OCI-LY3 (cell line): ENCODE results near the gene ZNF506.
A peak's percentile ranks its signal among the peaks of the same experiment; 100 is the strongest.
"Not testable (repeated sequence)": the region's sequence is repeated elsewhere in the genome, so short reads cannot be mapped to it uniquely, and the experiment has no call there.

ENCODE experiments used
- H2AFZ ChIP-seq: fragments of 200-600, 300-600 bp; shearing (Covaris generic); 2 replicates; pipeline ENCODE4 v1.6.0; 2014; ENCODE audit warnings: antibody characterized with exemption, low read depth, low read length
- H3K27ac ChIP-seq: fragments of 200-600, 300-600 bp; sonication (generic); 2 replicates; pipeline ENCODE4 v1.5.1; 2014; ENCODE audit warnings: mild to moderate bottlenecking, low read length, moderate library complexity, mixed read lengths
- H3K27me3 ChIP-seq: fragments of 200-600, 300-600 bp; sonication (generic); 2 replicates; pipeline ENCODE4 v1.6.1; 2014; ENCODE audit warnings: low read depth, low read length, mixed read lengths
- H3K36me3 ChIP-seq: fragments of 200-600, 300-600 bp; sonication (generic); replicated peaks from 2 replicates; pipeline ENCODE3; 2014; ENCODE audit warnings: low read depth, low read length, mixed read lengths
- H3K4me1 ChIP-seq: fragments of 300-600, 200-600 bp; sonication (generic); 2 replicates; pipeline ENCODE4 v1.6.1; 2014; ENCODE audit warnings: low read length, mixed read lengths
- H3K4me2 ChIP-seq: fragments of 200-600, 300-600 bp; sonication (generic); 2 replicates; pipeline ENCODE4 v1.6.1; 2014; ENCODE audit warnings: low read length, mixed read lengths
- H3K4me3 ChIP-seq: fragments of 300-600, 200-600 bp; sonication (generic); 2 replicates; pipeline ENCODE4 v1.5.1; 2014; ENCODE audit warnings: antibody characterized with exemption, mild to moderate bottlenecking, low read length, moderate library complexity
- H3K79me2 ChIP-seq: fragments of 300-600, 200-600 bp; shearing (Covaris generic); 2 replicates; pipeline ENCODE4 v1.6.1; 2014; ENCODE audit warnings: mild to moderate bottlenecking, low read length, mixed read lengths
- H3K9ac ChIP-seq: fragments of 300-600, 200-600 bp; shearing (Covaris generic); 2 replicates; pipeline ENCODE4 v1.6.0; 2014; ENCODE audit warnings: mild to moderate bottlenecking, low read length, moderate library complexity
- H3K9me3 ChIP-seq: fragments of 200-600, 300-600 bp; shearing (Covaris generic); 2 replicates; pipeline ENCODE4 v1.6.1; 2014; ENCODE audit warnings: low read length, mixed read lengths; ENCODE audit not compliant: insufficient read depth
- H4K20me1 ChIP-seq: fragments of 200-600, 300-600 bp; sonication (generic); 2 replicates; pipeline ENCODE4 v1.6.1; 2016; ENCODE audit warnings: low read length, mixed read lengths; ENCODE audit not compliant: insufficient read depth
- CTCF ChIP-seq: fragments of 200-600, 300-600 bp; sonication (generic); IDR thresholded peaks from 2 replicates; pipeline ENCODE4 v1.5.1; 2014; ENCODE audit warnings: antibody characterized with exemption, low read length, low read depth
- EZH2phosphoT487 ChIP-seq: fragments of 200-600 bp; shearing (Covaris generic); IDR thresholded peaks from 2 replicates; pipeline ENCODE4 v1.6.1; 2018; ENCODE audit warnings: antibody characterized with exemption, mixed run types, low read depth

ZNF506 gene

GRCh38 chr19:19820774-19821320 lies 703 bp downstream of the ZNF506 start:
- Histone ChIP-seq H3K79me2 (no peaks in the 10 kb centered on the region), H3K9me3 (peaks cover 44% of the 10 kb centered on the region), H3K36me3 (peaks cover 44% of the 10 kb centered on the region), H3K4me3 (no peak overlapping the region), H2AFZ (no peak overlapping the region), H4K20me1 (no peaks in the 10 kb centered on the region), H3K27ac (no peak overlapping the region), H3K27me3 (no peaks in the 10 kb centered on the region), H3K4me2 (no peak overlapping the region), H3K4me1 (peaks cover 41% of the 10 kb centered on the region), H3K9ac (no peak overlapping the region)
- TF ChIP-seq EZH2phosphoT487 (no peak), CTCF (no peak)

DNA sequence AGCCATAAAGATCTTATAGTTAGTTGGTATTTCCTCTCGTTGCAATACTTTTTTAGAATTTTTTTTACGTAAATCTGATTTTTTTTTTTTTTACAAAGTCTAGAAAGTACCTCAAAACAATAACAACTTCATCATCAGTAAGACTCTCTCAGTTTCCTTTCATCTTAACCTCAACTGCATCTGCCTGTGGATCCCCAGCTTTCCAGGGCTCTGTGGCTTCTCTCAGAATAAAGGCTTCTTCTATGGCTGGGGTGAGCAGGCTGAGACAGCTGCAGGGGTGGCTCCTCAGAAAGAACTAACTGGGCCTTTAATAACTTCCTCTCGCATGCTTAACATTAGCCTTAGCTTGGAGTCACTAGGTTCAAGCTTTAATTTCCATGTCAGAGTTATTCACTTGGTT lies 4.2 kb downstream of the ZNF506 start:
- TF ChIP-seq EZH2phosphoT487, result no peak
- no peak for TF ChIP-seq CTCF
- no peaks in the 10 kb centered on the region for H3K79me2 ChIP-seq
- H3K9ac ChIP-seq, result no peak overlapping the region; the same call in 1 of the 2 replicates

GRCh38 chr19:19816679-19817078 lies 4.9 kb downstream of the ZNF506 start:
- H3K4me3 ChIP-seq, result no peak overlapping the region
- H3K36me3 ChIP-seq, result peaks cover 32% of the 10 kb centered on the region
- no peak overlapping the region for H2AFZ ChIP-seq
- H4K20me1 ChIP-seq, result no peaks in the 10 kb centered on the region
- peak overlapping the region; percentile 60 for H3K27ac ChIP-seq
- TF ChIP-seq CTCF, result no peak
- no peak overlapping the region for H3K9ac ChIP-seq
- peaks cover 24% of the 10 kb centered on the region for H3K9me3 ChIP-seq
- no peak overlapping the region for H3K4me2 ChIP-seq
- peaks cover 19% of the 10 kb centered on the region for H3K4me1 ChIP-seq
- no peaks in the 10 kb centered on the region for H3K79me2 ChIP-seq
- no peaks in the 10 kb centered on the region for H3K27me3 ChIP-seq

More for the DNA sequence above, 4.2 kb downstream of the ZNF506 start:
- H2AFZ ChIP-seq, result no peak overlapping the region
- H3K27ac ChIP-seq, result peak overlapping the region; percentile 60
- no peak overlapping the region for H3K4me3 ChIP-seq
- peaks cover 29% of the 10 kb centered on the region for H3K36me3 ChIP-seq
- H3K27me3 ChIP-seq, result no peaks in the 10 kb centered on the region
- peaks cover 24% of the 10 kb centered on the region for H3K9me3 ChIP-seq
- H4K20me1 ChIP-seq, result no peaks in the 10 kb centered on the region
- H3K4me2 ChIP-seq, result no peak overlapping the region
- peaks cover 19% of the 10 kb centered on the region for H3K4me1 ChIP-seq

GRCh38 chr19:19811999-19812398 lies 9.6 kb downstream of the ZNF506 start:
- H2AFZ ChIP-seq, H4K20me1 ChIP-seq, H3K79me2 ChIP-seq, H3K27ac ChIP-seq, H3K4me2 ChIP-seq, H3K9me3 ChIP-seq, H3K4me1 ChIP-seq, H3K9ac ChIP-seq, H3K27me3 ChIP-seq, H3K4me3 ChIP-seq: not testable (repeated sequence)
- peaks cover 12% of the 10 kb centered on the region for H3K36me3 ChIP-seq
